Endometrium (tissue), 2 donors: ENCODE results near the gene POLR1B.
"Not testable (repeated sequence)": the region's sequence is repeated elsewhere in the genome, so short reads cannot be mapped to it uniquely, and the experiment has no call there.

Experiments
- FAIRE-seq: peaks from 2 replicates; lab custom pipeline; 2012; peaks lifted over from hg19 to GRCh38; lab: Jason Lieb, UNC
- donor health status: control.
- donor health status: control.

The POLR1B gene

GRCh38 chr2:112600634-112601033 is 58.4 kb downstream of the POLR1B start:
- FAIRE-seq, result no peak

- FAIRE-seq, result no peak
Observed at GRCh38 chr2:112601754-112602153, 59.5 kb downstream of the POLR1B start.

- no peak for FAIRE-seq
Observed at GRCh38 chr2:112602917-112603316, 60.7 kb downstream of the POLR1B start.

GRCh38 chr2:112603731-112604130 is 61.5 kb downstream of the POLR1B start:
- no peak for FAIRE-seq

- no peak for FAIRE-seq
Observed at GRCh38 chr2:112604952-112605351, 62.7 kb downstream of the POLR1B start.

- no peak for FAIRE-seq
Observed at GRCh38 chr2:112605926-112606325, 63.7 kb downstream of the POLR1B start.

- FAIRE-seq, result no peak
Observed at GRCh38 chr2:112606547-112606946, 64.3 kb downstream of the POLR1B start.

GRCh38 chr2:112607680-112608438 is 65.6 kb downstream of the POLR1B start:
- no peak for FAIRE-seq

GRCh38 chr2:112609320-112609719 is 67.1 kb downstream of the POLR1B start:
- not testable (repeated sequence) for FAIRE-seq

GRCh38 chr2:112612283-112612682 is 70.0 kb downstream of the POLR1B start:
- FAIRE-seq, result not testable (repeated sequence)

GRCh38 chr2:112614201-112614840 is 72.1 kb downstream of the POLR1B start:
- no peak for FAIRE-seq

- no peak for FAIRE-seq
Observed at GRCh38 chr2:112615051-112615450, 72.8 kb downstream of the POLR1B start.

GRCh38 chr2:112615798-112616197 is 73.5 kb downstream of the POLR1B start:
- not testable (repeated sequence) for FAIRE-seq

- FAIRE-seq, result no peak
Observed at GRCh38 chr2:112618383-112618782, 76.1 kb downstream of the POLR1B start.

- FAIRE-seq, result no peak
Observed at GRCh38 chr2:112621790-112622527, 79.7 kb downstream of the POLR1B start.

GRCh38 chr2:112622528-112622849 is 80.2 kb downstream of the POLR1B start:
- no peak for FAIRE-seq

GRCh38 chr2:112623913-112624777 is 81.9 kb downstream of the POLR1B start:
- FAIRE-seq, result no peak

- FAIRE-seq, result no peak
Observed at GRCh38 chr2:112625474-112626114, 83.3 kb downstream of the POLR1B start.

GRCh38 chr2:112626604-112627059 is 84.4 kb downstream of the POLR1B start:
- FAIRE-seq, result no peak
